ENCODE results near the gene SLC25A18. TPM values are rescaled to one million over a fixed set of nuclear protein-coding genes. Genes with fewer than 3 reads are reported as not detected.

SLC25A18 gene
- total and polyA plus RNA-seq, 2 of the 4 experiments (the other 2 are of a cell fraction) = 0.05 TPM; not detected in 1

GRCh38 chr22:17638182-17638431 is 74.8 kb downstream of the SLC25A18 start:
- Histone ChIP-seq H3K4me2 (ENCODE audit: low read depth, low read length) (peak overlapping the region; percentile 93), H3K23ac (ENCODE audit: low read depth, low read length) (peak overlapping the region; percentile 99), H4K5ac (ENCODE audit: low read depth, low read length) (peak overlapping the region; percentile 97), H2BK15ac (ENCODE audit: low read depth, low read length) (peak overlapping the region; percentile 83; the same call in 2 of the 3 replicates), H2AK9ac (replicated peaks; ENCODE audit: low read depth, low read length, poor library complexity) (peak overlapping the region; percentile 95), H3K79me1 (ENCODE audit: low read depth in 1 of 2, low read length in 2 of 2) (peaks cover 8 to 51% of the 10 kb centered on the region in 2 experiments), H3K9ac (ENCODE audit: low read depth, low read length) (peak overlapping the region; percentile 97), H3K27ac (ENCODE audit: insufficient read depth, low read length) (peak overlapping the region; percentile 94), H3K9me1 (ENCODE audit: insufficient read depth, low read length) (no peaks in the 10 kb centered on the region; the same call in 1 of the 2 replicates), H2BK20ac (ENCODE audit: low read depth, low read length) (peak overlapping the region; percentile 3; the same call in 1 of the 2 replicates), H4K8ac (ENCODE audit: low read depth in 2 of 2, low read length in 2 of 2) (peak overlapping the region; percentile 94 to 100), H3K14ac (replicated peaks; ENCODE audit: low read depth, low read length) (peak overlapping the region; percentile 97), H3K36me3 (ENCODE audit: control insufficient read depth, insufficient read depth, low read length) (no peaks in the 10 kb centered on the region), H3K4me3 (ENCODE audit: insufficient read depth, low read depth, low read length) (peak overlapping the region; percentile 69), H4K91ac (ENCODE audit: insufficient read depth, low read depth, low read length) (peak overlapping the region; percentile 97), H2AK5ac (ENCODE audit: low read depth, low read length) (peak overlapping the region; percentile 99), H2AFZ (replicated peaks; ENCODE audit: low read length, poor library complexity) (peak overlapping the region; percentile 97), H3K18ac (ENCODE audit: low read depth, low read length) (peak overlapping the region; percentile 92), H3K56ac (ENCODE audit: extremely low read depth, insufficient read depth, low read length) (peak overlapping the region; percentile 92), H3K4me1 (ENCODE audit: control insufficient read depth, insufficient read depth, low read length) (peaks cover 2% of the 10 kb centered on the region), H2BK5ac (ENCODE audit: low read depth, low read length, poor library complexity, severe bottlenecking) (peak overlapping the region; percentile 96), H4K20me1 (ENCODE audit: insufficient read depth, low read length) (no peaks in the 10 kb centered on the region), H2BK120ac (ENCODE audit: low read depth, low read length) (peak overlapping the region; percentile 78), H3K27me3 (ENCODE audit: control insufficient read depth, insufficient read depth, low read length) (no peaks in the 10 kb centered on the region), H3K9me3 (ENCODE audit: control insufficient read depth, insufficient read depth, low read length) (no peaks in the 10 kb centered on the region), H3K4ac (ENCODE audit: low read depth, low read length) (peak overlapping the region; percentile 99)
- BruUV-seq (replicated peaks) = no TSS peak
- ATAC-seq (ENCODE audit: low read depth) = peak; percentile 44
- in situ Hi-C loops (cut with MboI; ENCODE audit: low sequenced_read_pairs) (loop anchor here (5.0 kb wide), 1 partner anchor 49 kb away; no protein-coding TSS in a partner anchor), dilution Hi-C loops (cut with HindIII; ENCODE audit: low sequenced_read_pairs, unreplicated experiment) (no loop called here), intact Hi-C loops (cut with micrococcal nuclease) (loop anchor here (2.0 to 5.0 kb wide), 3 partner anchors 74 to 89 kb away; partner anchors contain the start of gene SLC25A18)
- POLR2A ChIA-PET (ENCODE audit: unreplicated experiment) = no interaction called here
- no peak for DNase-seq
- CTCF ChIA-PET = no interaction called here
- WGBS, 2 experiments (ENCODE audit: extremely low coverage in 2 of 2, insufficient read length in 1 of 2) = 0% methylated on average over 4 of the region's 10 CpGs; no CpG with 5 or more reads in 1 of the 2 experiments
- TF ChIP-seq CTCF (conservative IDR thresholded peaks at IDR 0.05; ENCODE audit: low read depth, low read length) (0 out of 2 replicates have a peak, but pooled peaks have one; percentile 19), RAD21 (IDR thresholded peaks at IDR 0.05; ENCODE audit: low read length) (peak; percentile 32; the same call in 1 of the 2 replicates), MAZ (IDR thresholded peaks at IDR 0.05; ENCODE audit: borderline replicate concordance, low read depth, low read length) (no peak)

All from IMR-90 (cell line).